GM19023 (cell line): ENCODE results near the gene C2orf74.

Source experiments
- ATAC-seq: cut with Tn5 transposase; IDR thresholded peaks from one replicate; pipeline ENCODE4 v1.9.1; 2021; ENCODE audit warnings: mild to moderate bottlenecking, moderate library complexity; ENCODE audit not compliant: unreplicated experiment

The C2orf74 gene

GRCh38 chr2:61210332-61210981 is 48.5 kb downstream of the C2orf74 start:
- no peak for ATAC-seq

- no peak for ATAC-seq
Measured at GRCh38 chr2:61214171-61214570, 52.2 kb downstream of the C2orf74 start.
